ENCODE data around the gene CEP120.
"Not testable (repeated sequence)": the region's sequence is repeated elsewhere in the genome, so short reads cannot be mapped to it uniquely, and the experiment has no call there.

Gene CEP120

DNA sequence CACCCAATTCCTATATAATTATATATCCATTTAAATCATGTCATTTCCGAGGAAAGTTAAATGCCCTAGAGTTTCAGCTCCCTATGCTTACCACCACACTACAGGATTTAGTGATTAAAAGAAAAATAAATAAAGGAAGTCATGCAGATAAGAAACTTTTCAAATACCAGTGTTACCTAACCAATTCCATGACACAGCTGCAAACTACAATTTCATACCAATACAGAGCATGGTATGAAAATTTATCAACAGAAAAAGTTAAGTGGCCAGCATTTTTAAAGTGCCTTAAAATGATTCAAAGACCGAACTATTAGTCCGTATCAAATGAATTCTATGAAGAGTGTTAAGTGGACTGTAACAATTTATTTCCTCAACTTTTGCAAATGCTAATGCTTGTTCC lies 35.9 kb downstream of the CEP120 start:
- no peak for DNase-seq (ENCODE audit: low read depth, low spot score)

DNA sequence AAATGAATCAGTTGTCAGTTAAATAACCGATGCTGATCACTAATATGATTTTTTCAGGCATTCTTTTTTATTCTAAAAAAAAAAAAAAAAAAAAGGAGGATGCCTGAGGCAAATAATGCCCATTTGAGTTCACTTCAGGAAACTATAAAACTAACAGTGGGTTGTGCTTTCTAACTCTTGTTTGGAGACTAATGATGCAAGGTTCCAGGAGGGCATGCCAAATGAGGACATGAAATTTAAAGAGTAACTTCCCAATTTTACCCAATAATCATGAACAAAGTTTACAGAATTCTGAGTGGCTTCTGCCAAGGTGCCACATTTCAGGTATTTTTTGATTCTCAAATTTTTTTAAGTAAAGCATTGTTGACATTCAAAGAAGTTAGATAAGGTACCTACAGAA lies 41.0 kb downstream of the CEP120 start:
- DNase-seq (ENCODE audit: low read depth, low spot score) = no peak

DNA sequence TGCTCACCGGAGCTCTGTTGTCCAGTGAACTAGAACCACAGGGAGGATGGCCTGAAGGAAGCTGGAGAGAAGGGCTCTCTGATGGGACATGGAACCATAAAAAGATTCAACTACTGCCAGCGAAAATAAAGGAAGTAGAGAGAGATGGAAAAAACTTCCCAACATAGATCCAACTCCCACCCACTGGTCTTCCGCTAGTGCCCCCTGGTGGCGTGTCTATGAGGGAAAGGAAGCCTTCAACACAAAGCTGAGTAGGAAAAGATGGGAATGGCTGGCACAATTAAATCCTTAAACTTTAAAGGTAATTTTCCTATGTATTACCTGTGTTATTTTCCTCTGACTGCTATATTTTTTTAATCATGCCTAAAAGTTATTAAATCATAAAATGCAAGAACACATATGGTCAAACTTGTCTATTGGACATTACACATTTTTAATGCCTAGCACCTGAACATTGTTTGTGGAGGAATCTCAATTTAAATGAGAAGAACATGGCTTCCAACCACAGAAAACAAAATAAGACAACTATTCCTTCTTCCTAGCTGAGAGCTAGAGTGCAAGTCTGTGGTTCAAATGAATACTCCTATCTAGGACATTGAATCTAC lies 51.5 kb downstream of the CEP120 start:
- no peak for DNase-seq (ENCODE audit: low read depth, low spot score)

DNA sequence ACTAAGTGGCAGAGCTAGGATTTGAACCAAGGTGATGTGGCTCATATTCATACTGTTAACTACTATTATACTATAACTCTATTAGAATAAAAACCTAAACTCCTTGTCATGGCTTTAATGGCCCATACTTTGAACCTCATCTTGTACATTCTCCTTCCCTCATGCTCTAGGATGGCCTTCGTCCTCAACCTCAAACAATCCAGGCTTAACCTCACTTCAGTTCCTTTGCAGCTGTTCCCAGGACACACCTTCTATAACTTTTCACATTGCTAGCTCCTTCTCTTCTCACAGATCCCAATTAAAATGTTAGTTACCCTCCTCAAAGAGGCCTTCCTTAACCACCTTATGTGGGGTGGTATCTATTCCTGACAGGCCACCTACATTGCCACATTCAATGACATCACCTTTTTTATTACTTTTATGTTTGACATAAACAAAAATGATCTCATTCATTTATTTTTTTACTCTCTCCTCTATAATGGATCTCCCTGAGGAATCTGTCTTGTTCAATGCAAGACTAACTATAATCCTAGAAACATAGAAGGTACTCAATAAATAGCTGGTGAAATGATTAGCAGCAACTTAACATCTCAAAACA lies 53.7 kb downstream of the CEP120 start:
- no peak for DNase-seq (ENCODE audit: low read depth, low spot score)

GRCh38 chr5:123367739-123368138 lies 55.5 kb downstream of the CEP120 start:
- DNase-seq (ENCODE audit: low read depth, low spot score) = no peak

DNA sequence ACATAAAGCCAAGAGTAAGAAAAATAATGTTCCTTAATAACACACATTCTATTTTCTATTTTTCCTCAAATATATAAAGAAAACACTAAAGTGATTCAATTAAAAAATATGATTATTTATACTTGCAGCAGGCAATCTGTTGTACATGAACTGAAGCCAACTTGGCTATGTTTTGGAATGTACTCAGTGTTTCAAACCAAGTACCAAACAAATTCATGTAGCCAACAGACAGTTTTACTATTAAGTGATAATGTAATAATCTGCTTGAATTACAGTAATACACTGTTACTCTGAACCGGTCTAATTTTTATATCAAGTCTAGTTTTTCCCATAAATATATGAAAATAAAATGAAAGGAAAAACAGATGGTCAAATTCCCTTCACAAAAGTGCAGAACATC lies 58.0 kb downstream of the CEP120 start:
- DNase-seq (ENCODE audit: low read depth, low spot score) = no peak

- no peak for DNase-seq (ENCODE audit: low read depth, low spot score)
Measured at GRCh38 chr5:123364441-123365155, 58.6 kb downstream of the CEP120 start.

DNA sequence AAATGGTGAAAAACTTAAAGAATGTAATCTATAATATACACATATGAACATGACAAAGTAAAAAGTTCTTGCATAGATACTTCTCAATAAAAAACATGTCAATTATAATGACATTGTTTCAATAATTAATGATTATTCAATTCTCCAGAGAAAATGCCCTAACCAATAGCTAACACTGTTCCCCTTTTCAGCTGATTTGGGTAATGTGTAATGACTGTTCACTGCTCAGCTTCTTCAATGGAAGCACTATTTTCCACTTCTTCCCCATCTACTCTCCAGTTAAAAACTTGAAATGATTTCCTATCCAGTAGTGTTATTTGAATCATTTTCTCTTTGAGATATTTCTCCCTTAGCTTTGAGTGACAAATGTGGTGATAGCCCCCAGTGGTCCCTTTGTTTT lies 62.3 kb downstream of the CEP120 start:
- no peak for DNase-seq (ENCODE audit: low read depth, low spot score)

DNA sequence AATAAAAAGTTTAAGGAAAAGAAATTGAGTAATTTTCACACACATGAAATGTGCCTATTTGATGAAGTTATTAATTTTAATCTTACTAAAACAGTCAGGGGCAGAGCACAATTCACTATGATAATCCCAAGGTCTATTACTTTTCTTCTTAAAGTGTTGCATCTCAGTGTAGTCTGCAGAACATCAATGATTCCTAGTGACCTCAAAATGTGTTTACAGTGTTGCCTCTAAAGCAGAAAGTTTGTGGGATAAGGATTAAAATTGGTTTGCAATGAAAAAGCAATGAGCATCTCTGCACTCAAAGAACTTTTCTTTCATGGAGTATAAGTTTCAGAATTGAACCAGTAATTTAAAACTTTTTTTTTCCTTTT lies 63.0 kb downstream of the CEP120 start:
- DNase-seq (ENCODE audit: low read depth, low spot score) = no peak

- no peak for DNase-seq (ENCODE audit: low read depth, low spot score)
Measured at GRCh38 chr5:123359454-123360200, 63.6 kb downstream of the CEP120 start.

GRCh38 chr5:123358751-123359150 lies 64.5 kb downstream of the CEP120 start:
- DNase-seq (ENCODE audit: low read depth, low spot score) = no peak

- DNase-seq (ENCODE audit: low read depth, low spot score) = no peak
Measured at GRCh38 chr5:123358304-123358703, 64.9 kb downstream of the CEP120 start.

GRCh38 chr5:123351820-123352219 lies 71.4 kb downstream of the CEP120 start:
- no peak for DNase-seq (ENCODE audit: low read depth, low spot score)

DNA sequence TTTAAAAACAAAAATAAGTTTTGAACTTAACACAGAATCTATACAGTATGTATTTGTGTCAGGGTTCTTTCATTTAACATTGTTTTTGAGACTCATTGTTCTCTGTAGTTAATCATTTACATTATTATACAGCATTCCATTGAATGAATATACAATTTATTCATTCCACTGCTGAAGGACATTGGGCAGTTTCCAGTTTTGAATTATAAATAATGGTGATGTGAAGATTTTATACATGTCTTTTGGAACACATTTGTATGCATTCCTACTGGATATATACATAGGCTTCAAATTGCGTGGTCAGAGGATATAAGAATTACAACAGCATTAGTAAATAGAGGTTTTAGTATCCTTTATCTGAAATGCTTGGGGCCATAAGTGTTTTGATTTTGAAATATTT lies 72.0 kb downstream of the CEP120 start:
- DNase-seq (ENCODE audit: low read depth, low spot score) = no peak

GRCh38 chr5:123350742-123351141 lies 72.5 kb downstream of the CEP120 start:
- DNase-seq (ENCODE audit: low read depth, low spot score) = no peak

DNA sequence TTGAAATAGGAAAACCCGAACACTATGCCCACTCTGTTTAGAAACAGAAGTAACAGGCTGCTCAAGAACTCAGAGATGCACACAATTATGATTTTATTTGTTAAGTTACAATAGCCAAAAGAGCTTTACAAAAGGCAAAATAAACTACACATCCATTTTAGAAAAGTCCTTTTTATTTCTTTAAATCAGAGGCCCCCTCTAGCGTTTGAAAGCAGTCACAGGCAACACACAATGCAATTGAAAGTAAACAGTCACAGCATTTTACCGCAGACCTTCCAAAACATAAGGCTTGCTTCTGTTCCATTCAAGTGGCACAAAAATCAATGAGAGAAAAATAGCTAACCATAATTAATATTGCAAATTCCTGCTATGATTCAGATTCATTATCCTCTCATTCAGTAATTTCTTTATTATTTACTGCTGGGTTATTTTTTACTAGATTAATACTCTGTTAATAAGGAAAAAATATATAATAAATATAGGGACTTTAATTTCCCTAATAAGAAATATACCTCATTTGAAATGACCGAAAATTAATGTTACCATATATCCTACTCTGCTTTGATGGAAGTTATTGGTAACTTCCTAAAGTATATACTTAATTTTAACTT lies 78.3 kb downstream of the CEP120 start:
- DNase-seq (ENCODE audit: low read depth, low spot score) = no peak

DNA sequence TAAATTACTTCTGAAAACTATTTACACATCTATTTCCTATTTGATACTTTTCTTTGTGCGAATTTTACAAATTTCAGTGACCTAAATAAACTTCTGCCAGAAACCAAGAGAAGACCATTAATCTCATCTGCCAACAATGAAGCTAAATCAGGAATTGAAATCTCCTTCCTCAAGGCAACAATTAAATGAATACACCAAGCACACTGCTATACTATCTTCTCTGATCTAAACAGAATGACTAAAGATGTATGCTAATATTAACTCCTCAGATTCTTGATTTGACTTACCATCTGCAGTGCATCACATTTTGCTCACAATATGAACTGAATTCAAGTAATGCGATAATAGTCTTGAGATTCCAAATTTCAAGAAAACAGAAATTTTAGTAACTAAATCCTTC lies 82.3 kb downstream of the CEP120 start:
- no peak for DNase-seq (ENCODE audit: low read depth, low spot score)

- DNase-seq (ENCODE audit: low read depth, low spot score) = not testable (repeated sequence)
Measured at GRCh38 chr5:123308377-123308776, 114.8 kb downstream of the CEP120 start.

DNA sequence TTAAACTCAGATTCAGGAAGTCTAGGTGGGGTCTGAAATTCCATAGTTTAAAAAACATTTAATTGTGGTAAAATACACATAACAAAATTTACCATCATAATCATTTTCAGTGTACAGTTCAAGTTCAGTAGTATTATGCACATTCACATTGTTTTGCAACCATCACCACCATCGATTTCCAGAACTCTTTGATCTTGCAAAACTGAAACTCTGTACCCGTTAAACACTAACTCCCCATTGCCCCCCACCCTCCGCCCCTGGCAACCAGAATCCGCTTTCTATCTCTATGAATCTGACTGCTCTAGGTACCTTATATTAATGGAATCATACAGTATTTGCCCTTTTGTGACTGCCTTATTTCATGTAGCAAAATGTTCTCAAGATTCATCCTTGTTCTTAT lies 117.5 kb downstream of the CEP120 start:
- DNase-seq (ENCODE audit: low read depth, low spot score) = no peak

DNA sequence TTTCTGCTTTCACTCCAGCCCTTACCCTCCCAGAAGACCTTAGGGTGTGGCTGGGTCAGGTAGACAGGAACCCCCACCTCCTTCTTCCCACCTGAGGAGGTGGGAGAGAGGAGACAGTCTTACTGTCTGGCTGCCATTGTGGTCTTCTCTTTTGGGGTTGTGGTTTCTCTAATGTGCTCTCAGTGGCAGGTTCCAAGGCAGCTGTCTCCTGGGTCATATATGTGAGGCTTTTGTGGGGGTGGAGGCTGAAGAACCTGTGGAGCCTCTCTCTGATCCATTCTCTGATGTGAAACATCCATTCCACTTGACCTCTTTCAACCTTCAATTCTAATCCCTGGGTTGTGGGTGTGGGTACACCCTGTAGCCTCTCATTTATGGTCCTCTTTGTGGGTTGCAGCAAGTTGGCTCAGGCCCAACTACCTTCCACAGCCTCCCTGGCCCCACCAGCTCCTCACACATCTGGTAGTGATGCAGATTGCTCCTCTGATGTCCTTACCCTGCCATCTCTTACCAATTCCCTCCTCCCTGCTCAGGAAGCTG lies 118.4 kb downstream of the CEP120 start:
- no peak for DNase-seq (ENCODE audit: low read depth, low spot score)

GRCh38 chr5:123303802-123304201 lies 119.4 kb downstream of the CEP120 start:
- no peak for DNase-seq (ENCODE audit: low read depth, low spot score)

DNA sequence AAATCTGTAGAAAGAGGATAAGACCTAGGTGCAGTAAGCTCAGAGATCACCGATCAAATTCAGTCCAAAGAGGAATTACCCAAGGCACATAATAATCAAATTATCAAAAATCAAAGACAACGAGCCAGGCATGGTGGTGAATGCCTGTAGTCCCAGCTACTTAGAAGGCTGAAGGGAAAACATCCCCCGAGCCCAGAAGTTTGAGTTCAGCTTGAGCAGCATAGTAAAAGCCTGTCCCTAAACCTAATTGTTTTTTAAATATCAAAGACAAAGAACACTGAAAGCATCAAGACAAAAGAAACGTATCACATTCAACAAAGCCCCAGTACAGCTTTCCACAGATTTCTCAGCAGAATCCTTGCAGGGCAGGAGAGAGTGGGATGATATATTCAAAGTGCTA lies 122.9 kb downstream of the CEP120 start:
- no peak for DNase-seq (ENCODE audit: low read depth, low spot score)

All from activated naive CD8-positive, alpha-beta T cell treated with anti-CD3 and anti-CD28 coated beads, Interleukin-2, amount 50 U/mL, for 16 hours (primary cell).